Ovary (tissue), 9 donors: Measurements from ENCODE around the gene RAVER2. TPM values are rescaled to one million over a fixed set of nuclear protein-coding genes. Genes with fewer than 3 reads are reported as not detected.

Experiments used
- DNase-seq, 5 donors: peaks; one replicate each; pipeline ENCODE4 v3.0.0-alpha.2; 2019 to 2020
- H3K27ac ChIP-seq, 2 donors: fragments of 200-600 bp; one replicate each; pipeline versions ENCODE4 v1.5.1 to v1.8.0; 2019 to 2022
- H3K27me3 ChIP-seq: fragments of 200-600 bp; one replicate; pipeline ENCODE4 v1.8.0; 2022
- H3K36me3 ChIP-seq: fragments of 200-600 bp; sonication (generic); one replicate; pipeline ENCODE4 v1.5.1; 2019
- H3K4me1 ChIP-seq: one replicate; pipeline ENCODE4 v1.8.1; 2013; ENCODE audit warnings: mild to moderate bottlenecking, moderate library complexity; ENCODE audit not compliant: insufficient read depth
- H3K4me3 ChIP-seq: fragments of 200-600 bp; sonication (generic); one replicate; pipeline ENCODE4 v1.5.1; 2017
- H3K9me3 ChIP-seq, 2 donors: fragments of 200-600 bp in 1 of 2; sonication (generic) in 1 of 2; one replicate each; pipeline versions ENCODE4 v1.5.1 to v1.8.1; 2013 to 2019; ENCODE audit warnings: mild to moderate bottlenecking in 1 of 2, moderate library complexity in 1 of 2
- CTCF ChIP-seq, 3 donors: fragments of 450-650 bp in 2 of 3; fragments of 200-600 bp in 1 of 3; IDR thresholded peaks; one replicate each; pipeline versions ENCODE4 v1.5.1 to v1.8.0; 2016 to 2022; ENCODE audit warnings: antibody characterized with exemption in 3 of 3, mild to moderate bottlenecking in 1 of 3
- EP300 ChIP-seq: sonication (generic); formaldehyde crosslinking; IDR thresholded peaks from one replicate; pipeline ENCODE4 v1.6.1; 2017; ENCODE audit warnings: antibody characterized with exemption
- POLR2A ChIP-seq: fragments of 450-650 bp; IDR thresholded peaks from one replicate; pipeline ENCODE4 v1.6.1; 2017; ENCODE audit warnings: antibody characterized with exemption, mild to moderate bottlenecking, moderate library complexity
- WGBS, 3 donors: extraction: QIAGEN DNeasy Blood & Tissue Kit in 1 of 3; methylation state at CpG; one replicate each; pipeline versions ENCODE4 v1.1.5 to v1.1.7; 2013 to 2017; 5-methylcytosine and 5-hydroxymethylcytosine counted together
- intact Hi-C, 4 donors: fragments of 100-400 bp; cut with DNase I; formaldehyde crosslinking; loops; one replicate each; pipeline versions ENCODE4 v1.11.0 to v1.15.1; 2022 to 2023
- polyA plus RNA-seq, 2 donors: library from polyadenylated mRNA; stranded (reverse); fragments of 200-250 nt in 1 of 2; fragments of 350-450 nt in 1 of 2; fragmentation: Illumina TruSeq in 1 of 2; extraction: RNeasy Lipid Tissue Mini Kit (QIAGEN cat#74804) in 1 of 2; gene quantifications; one replicate each; pipeline ENCODE4 v1.2.3, GENCODE V29; 2013 to 2014
- total RNA-seq, 7 donors: library from RNA; depleted of rRNA in 2 of 7; stranded (reverse); fragments of >200 nt in 2 of 7; fragmentation: NEBNext Ultra II Directional in 3 of 7; extraction: Animal tissue kit (Norgen Biotek cat#: 25700) in 3 of 7; gene quantifications; one replicate each; pipeline versions ENCODE4 v1.1.0 to v1.2.4, GENCODE V29; 2016 to 2023
- donor health status: DM: no; HTN: no; CAD: no; lungs with moderate emphysema.
- donor health status: DM: no; HTN: no; CAD: no.
- donor health status: Bipolar disorder and iron deficiency.
- donor health status: DM: yes; HTN: yes; CAD: no.
- donor health status: DM: no; HTN: no; CAD: no.
- donor health status: DM: yes; HTN: yes; CAD: no.

RAVER2 gene
- total and polyA plus RNA-seq, 9 donors, result 5.0 to 10.7 (median 7.9) TPM

GRCh38 chr1:64880449-64880848 is 135.6 kb downstream of the RAVER2 start:
- TF ChIP-seq POLR2A (no peak), EP300 (no peak), CTCF (IDR thresholded peaks at IDR 0.05) (no peak)
- no peaks in the 10 kb centered on the region for H3K9me3 ChIP-seq
- intact Hi-C loops, result no loop called here
- DNase-seq, result no peak
- no peaks in the 10 kb centered on the region for H3K36me3 ChIP-seq
- peaks cover 1% of the 10 kb centered on the region for H3K4me1 ChIP-seq
- 92 to 98% (median 97%) methylated on average over 4 of the region's 4 CpGs for WGBS, 3 donors
- no peak overlapping the region for H3K27ac ChIP-seq
- no peak overlapping the region for H3K4me3 ChIP-seq
- no peaks in the 10 kb centered on the region for H3K27me3 ChIP-seq

GRCh38 chr1:64881281-64881680 is 136.4 kb downstream of the RAVER2 start:
- H3K36me3 ChIP-seq, result no peaks in the 10 kb centered on the region
- no peak overlapping the region for H3K27ac ChIP-seq
- WGBS, 3 donors, result 95 to 100% (median 100%) methylated on average over 1 of the region's 1 CpG
- H3K4me3 ChIP-seq, result no peak overlapping the region
- H3K27me3 ChIP-seq, result no peaks in the 10 kb centered on the region
- intact Hi-C loops, result no loop called here
- H3K9me3 ChIP-seq, result no peaks in the 10 kb centered on the region
- no peak for DNase-seq
- TF ChIP-seq POLR2A, result no peak
- no peak for TF ChIP-seq CTCF (IDR thresholded peaks at IDR 0.05)
- no peak for TF ChIP-seq EP300
- H3K4me1 ChIP-seq, result peaks cover 1% of the 10 kb centered on the region

Other genes with a start within 250 kb of the RAVER2 start
- 100 to 1,000 TPM; 106 to 169 (median 127) TPM for gene JAK1, start 221.5 kb downstream of the RAVER2 start, total RNA-seq
- 100 to 1,000 TPM in 1 of 2 donors, 10 to 100 TPM in 1; 50.9 to 160 TPM for gene JAK1, start 221.5 kb downstream of the RAVER2 start, polyA plus RNA-seq